GM12892 (cell line): ENCODE measurements around the gene PGBD5.

Source experiments
- DNase-seq: peaks from one replicate; pipeline ENCODE4 v3.0.0; 2011; ENCODE audit not compliant: insufficient read length
- FAIRE-seq: peaks from 2 replicates; lab custom pipeline; 2011; peaks lifted over from hg19 to GRCh38; lab: Jason Lieb, UNC
- POLR2A ChIP-seq: IDR thresholded peaks from 2 replicates; pipeline ENCODE4 v1.6.1; 2011; ENCODE audit warnings: low read depth, low read length, control low read depth
- POLR2AphosphoS5 ChIP-seq: IDR thresholded peaks from 2 replicates; pipeline ENCODE4 v1.6.1; 2011; ENCODE audit warnings: low read depth, low read length, control low read depth
- TAF1 ChIP-seq: IDR thresholded peaks from 2 replicates; pipeline ENCODE4 v1.6.1; 2011; ENCODE audit warnings: low read depth, mild to moderate bottlenecking, control low read depth, low read length, borderline replicate concordance

The PGBD5 gene

GRCh38 chr1:230322421-230322756 lies 103.7 kb downstream of the PGBD5 start:
- no peak for FAIRE-seq
- TF ChIP-seq TAF1 (no peak), POLR2A (no peak)
- no peak for DNase-seq

- DNase-seq, result no peak
- no peak for TF ChIP-seq TAF1
- no peak for FAIRE-seq
Measured at GRCh38 chr1:230321741-230322420, 104.3 kb downstream of the PGBD5 start.

GRCh38 chr1:230321341-230321740 lies 104.8 kb downstream of the PGBD5 start:
- DNase-seq (no peak), FAIRE-seq (no peak)
- TF ChIP-seq TAF1 (no peak), POLR2A (no peak), POLR2AphosphoS5 (no peak)

GRCh38 chr1:230320804-230321203 lies 105.3 kb downstream of the PGBD5 start:
- DNase-seq (no peak), FAIRE-seq (no peak)
- TF ChIP-seq POLR2A, result no peak
- TF ChIP-seq POLR2AphosphoS5, result no peak
- TF ChIP-seq TAF1, result no peak

- DNase-seq (no peak), FAIRE-seq (no peak)
- TF ChIP-seq TAF1 (no peak), POLR2A (no peak), POLR2AphosphoS5 (no peak)
Measured at GRCh38 chr1:230319014-230319747, 107.0 kb downstream of the PGBD5 start.

GRCh38 chr1:230317823-230318819 lies 108.0 kb downstream of the PGBD5 start:
- DNase-seq (no peak), FAIRE-seq (no peak)
- TF ChIP-seq TAF1 (no peak), POLR2AphosphoS5 (no peak)

GRCh38 chr1:230316864-230317745 lies 109.0 kb downstream of the PGBD5 start:
- no peak for TF ChIP-seq TAF1
- no peak for TF ChIP-seq POLR2A
- no peak for TF ChIP-seq POLR2AphosphoS5
- FAIRE-seq, result no peak
- no peak for DNase-seq

- TF ChIP-seq POLR2A (no peak), TAF1 (no peak), POLR2AphosphoS5 (no peak)
- no peak for DNase-seq
Measured at GRCh38 chr1:230315099-230315498, 111.0 kb downstream of the PGBD5 start.

GRCh38 chr1:230314142-230314470 lies 112.0 kb downstream of the PGBD5 start:
- TF ChIP-seq TAF1 (no peak), POLR2A (no peak), POLR2AphosphoS5 (no peak)

More at GRCh38 chr1:230315099-230315498, 111.0 kb downstream of the PGBD5 start:
- FAIRE-seq, result no peak

GRCh38 chr1:230313453-230314141 lies 112.5 kb downstream of the PGBD5 start:
- TF ChIP-seq TAF1 (no peak), POLR2AphosphoS5 (no peak), POLR2A (no peak)
- FAIRE-seq, result no peak
- no peak for DNase-seq

More at GRCh38 chr1:230314142-230314470, 112.0 kb downstream of the PGBD5 start:
- FAIRE-seq (no peak), DNase-seq (no peak)
